Colon (tissue), 2 donors: ENCODE measurements around the gene PALLD.

ENCODE experiments used
- FAIRE-seq: peaks from 2 replicates; lab custom pipeline; 2012; peaks lifted over from hg19 to GRCh38; lab: Jason Lieb, UNC
- donor health status: control.
- donor health status: control.

Gene PALLD

DNA sequence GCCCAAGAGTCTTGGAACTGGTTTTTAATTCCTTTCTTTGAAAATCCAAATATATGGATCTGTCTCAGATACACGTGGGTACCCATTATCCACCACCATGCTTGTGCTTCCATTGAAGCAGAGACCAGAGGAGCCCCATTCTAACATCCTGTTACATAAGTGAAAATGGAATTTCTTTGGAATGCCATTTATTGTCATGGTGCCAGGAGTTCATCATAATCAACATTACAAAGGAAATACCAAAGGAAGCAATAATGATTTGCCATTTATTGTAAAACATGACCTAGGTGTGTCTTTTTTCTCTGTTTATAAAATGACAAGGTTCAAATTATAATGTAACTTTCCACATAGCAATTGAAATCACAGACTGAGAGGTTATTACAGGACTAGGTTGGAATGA is 61.7 kb downstream of the PALLD start:
- FAIRE-seq = no peak

DNA sequence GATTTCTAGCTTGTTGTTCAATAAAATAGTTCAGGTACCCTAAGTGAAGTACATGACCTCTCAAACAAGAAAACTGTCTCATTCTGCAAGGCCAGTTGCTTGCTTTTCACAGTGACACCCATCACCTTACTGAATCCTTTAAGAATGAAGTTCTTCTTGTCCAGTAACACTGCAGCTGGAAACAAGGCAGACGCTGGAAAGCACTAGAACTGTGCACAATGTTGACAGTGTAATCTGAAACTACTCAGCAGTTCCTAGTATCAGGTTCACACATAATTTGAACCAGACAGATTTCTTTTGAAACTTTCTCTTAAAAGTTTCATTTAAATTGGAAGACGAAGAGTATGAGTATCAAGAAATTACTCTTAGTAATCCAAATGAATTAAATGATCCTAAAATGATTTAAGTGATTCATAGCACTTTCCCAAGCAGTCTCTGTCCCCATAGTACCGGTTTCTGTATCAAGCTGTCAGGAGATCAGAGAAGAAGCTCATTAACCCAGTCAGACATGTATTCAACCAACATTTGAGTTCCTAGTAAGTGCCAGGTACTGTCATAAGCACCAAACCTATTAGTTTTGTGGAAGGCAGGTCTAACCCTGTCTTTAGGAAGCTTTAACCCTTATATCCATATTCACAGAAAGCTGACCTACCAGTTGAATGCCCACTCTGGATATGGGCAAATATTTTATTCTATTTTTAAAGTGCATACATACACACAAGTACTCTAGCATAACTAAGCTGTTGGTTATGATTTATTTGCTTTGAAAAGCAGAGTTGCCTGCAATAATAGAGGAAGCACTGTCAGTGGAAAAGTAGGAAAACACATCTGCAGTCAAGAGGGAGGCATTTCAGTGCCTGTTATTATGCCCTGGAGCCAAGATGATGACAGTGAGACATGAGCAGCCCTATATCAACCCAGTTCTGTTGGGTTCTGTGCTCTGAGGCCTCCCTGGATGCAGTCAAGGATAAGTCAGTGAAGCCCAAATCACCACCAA is 63.6 kb downstream of the PALLD start:
- FAIRE-seq = no peak

DNA sequence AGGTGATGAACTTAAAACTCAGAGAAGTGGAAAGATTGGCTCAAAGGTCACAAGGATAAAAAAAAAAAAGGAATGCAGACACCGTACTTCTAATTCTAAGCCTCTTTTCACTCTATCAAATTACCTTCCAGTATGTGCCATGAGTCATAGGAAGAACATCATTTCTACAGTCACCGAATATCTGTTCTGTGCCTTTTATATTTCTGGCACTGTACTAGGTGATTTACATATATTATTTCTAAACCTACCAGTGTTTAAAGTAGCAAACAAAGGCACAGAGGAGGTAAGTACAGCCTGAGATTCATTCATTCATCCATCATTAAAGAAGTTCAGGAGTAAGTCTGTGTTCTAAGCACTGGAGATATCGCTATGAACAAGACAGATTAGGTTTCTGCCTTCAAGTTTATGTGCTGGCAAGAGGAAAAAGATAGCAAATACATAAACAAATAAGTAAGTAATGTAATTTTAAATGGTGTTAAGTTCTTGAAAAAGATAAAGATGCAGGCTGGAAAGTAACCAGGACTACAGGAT is 65.3 kb downstream of the PALLD start:
- FAIRE-seq = no peak

DNA sequence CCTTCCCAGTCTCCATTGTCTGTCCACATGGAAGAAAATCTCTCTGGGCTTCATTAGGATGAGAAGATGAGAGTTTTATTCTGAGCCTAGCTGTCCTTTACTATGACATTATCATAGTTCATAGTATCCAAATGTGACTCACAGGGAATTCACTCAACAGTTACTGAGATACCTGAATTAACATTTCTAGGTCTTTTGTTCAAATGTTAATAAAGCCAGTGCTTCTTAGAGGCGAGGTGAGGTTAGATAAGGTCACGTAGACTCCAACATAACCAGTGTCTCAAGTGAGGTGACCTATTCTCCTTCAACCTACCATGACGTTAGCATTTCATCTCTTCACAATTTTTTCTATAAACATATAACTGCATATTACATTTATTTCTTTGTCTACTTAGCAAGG is 67.2 kb downstream of the PALLD start:
- no peak for FAIRE-seq

DNA sequence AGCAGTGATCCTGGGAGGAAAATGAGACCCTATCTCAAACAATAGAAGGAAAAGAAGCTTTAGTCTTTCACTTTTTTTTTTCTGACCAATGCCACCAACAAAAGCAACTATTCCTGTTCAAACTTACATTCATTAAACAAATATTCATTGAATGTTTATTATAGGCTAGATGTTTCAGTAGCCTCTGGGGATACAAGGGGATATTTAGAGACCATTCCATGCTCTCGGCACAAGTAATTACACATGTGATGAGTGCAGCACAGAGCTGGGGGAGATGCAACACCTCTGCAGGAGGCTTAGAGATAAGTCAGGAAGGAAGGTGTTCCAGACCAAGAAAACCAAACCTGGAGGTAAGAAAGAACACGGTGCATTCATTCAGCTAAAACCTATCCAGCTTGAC is 68.3 kb downstream of the PALLD start:
- FAIRE-seq = no peak

DNA sequence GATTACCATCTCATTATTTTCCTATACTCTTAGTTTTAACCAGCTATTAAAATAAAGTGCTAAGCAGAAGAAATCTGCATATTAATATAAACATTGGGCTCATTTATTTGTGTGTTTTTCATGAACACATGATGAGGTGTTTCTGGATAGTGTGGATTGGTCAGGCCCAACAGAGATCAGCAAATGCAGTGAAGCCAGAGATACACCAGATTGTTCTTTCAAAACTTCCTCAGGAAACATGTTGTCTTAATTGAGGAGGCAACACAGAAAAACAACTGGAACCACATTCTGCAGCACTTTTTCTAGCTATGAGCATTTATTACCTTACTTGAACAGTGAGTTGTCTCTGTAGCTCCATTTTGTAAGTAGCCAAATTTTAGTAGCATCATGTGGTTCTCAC is 69.9 kb downstream of the PALLD start:
- FAIRE-seq = no peak

DNA sequence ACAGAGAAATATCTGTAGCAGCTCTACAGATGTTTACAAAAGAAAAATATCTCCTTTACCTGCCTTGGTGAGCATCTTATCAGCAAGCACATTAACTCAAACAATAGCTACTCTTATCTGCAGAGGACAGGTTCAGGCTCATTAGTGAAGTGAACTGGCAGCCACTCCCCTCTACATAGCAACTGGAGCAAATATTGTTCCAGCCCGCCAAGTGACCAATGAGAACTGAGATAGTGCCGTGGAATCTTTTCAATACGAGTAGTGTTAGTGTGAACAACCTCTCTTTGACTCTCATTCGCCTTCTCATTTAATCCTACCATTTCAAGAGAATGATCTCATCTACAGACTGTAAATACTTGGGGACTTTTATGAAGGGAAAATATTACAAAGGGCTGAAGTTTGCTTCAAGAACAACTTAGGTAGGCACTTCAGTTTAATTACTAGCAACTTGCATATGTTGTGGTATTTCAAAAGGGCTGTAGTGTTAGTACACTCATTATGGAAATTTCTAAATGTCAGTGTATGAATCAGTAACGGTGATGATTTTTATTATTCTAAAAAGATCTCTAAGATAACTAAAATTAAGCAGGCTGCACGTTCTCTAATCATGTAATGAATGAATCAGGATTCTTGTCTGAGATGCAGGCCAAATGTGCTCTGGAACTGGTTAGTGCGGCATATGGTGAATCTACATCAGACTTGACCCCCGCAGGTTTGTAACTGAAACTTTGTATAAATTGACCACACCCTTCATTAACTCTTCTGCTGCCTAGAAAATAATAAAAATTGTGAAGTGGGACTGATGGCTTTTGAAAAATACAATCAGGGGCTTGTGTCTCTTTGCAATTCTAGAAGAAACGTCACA is 72.4 kb downstream of the PALLD start:
- peak; percentile 53 for FAIRE-seq

DNA sequence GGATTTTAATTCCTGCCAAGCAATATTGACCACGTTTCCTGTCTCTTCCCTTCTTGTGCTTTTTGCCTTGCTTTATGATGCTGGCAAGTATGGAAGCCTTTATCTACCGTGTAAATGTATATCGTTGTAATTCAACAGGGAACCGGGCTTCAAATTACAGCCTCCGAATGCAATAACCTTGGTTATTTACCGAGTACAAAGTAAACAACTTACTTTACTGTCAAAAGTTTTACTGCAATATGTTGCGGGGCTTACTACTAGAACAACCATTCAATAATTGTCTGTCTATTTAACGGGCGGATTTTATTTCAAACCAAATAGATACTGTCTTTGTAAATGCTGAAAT is 73.1 kb downstream of the PALLD start:
- FAIRE-seq = peak; percentile 43

DNA sequence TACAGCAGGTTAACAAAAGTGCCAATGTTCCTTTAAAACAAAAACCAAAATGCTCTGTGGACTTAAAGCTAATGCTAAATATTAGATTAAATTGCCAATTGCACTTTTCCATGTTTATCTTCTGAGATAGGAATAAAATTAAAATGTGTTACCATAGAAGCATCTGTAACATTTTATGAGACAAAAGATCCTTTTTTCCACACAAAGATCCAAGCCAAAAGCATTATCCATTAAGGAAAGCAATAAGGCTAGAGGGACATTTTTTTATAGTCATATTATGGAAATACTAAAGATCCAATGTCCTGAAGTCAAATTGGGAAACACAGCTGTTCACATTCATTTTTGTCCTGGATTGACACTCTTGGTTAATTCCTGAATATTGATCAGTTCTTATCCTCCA is 73.6 kb downstream of the PALLD start:
- no peak for FAIRE-seq

DNA sequence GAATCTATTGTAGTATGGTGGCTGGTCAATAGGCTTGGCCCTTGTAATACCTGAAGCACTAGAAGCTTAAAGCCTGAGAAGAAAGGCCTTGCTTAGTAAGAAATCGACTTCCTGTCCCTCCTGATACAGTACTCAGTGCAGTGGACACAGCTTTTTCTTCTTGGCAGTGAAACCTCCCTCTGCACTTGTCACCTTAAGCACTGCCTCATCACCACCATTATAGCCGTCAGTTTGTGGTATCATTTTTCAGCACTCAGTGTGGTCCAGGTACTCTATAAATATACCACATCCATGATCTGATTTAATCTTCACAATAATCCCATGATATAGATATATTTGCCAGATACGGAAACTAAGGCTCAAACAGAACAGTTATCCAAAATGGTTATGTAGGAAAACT is 75.2 kb downstream of the PALLD start:
- FAIRE-seq = no peak

DNA sequence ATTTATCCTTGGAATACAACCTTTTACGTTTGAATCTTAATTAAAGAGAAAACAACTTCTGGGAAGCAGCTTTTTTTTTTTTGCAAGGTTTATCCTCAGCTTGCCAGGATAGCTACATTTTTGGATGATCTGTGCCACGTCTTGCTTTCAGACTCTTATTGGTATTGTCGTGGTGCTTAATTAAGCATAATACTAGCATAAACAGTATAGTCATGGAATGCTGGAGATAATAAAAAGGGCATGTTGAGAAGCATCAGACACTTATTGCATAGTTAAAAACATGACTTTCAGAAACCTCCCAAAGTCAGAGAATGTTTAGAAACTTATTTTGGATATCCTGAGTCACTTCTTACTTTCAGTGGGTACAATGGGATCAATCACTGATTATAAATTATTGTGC is 77.0 kb downstream of the PALLD start:
- no peak for FAIRE-seq

DNA sequence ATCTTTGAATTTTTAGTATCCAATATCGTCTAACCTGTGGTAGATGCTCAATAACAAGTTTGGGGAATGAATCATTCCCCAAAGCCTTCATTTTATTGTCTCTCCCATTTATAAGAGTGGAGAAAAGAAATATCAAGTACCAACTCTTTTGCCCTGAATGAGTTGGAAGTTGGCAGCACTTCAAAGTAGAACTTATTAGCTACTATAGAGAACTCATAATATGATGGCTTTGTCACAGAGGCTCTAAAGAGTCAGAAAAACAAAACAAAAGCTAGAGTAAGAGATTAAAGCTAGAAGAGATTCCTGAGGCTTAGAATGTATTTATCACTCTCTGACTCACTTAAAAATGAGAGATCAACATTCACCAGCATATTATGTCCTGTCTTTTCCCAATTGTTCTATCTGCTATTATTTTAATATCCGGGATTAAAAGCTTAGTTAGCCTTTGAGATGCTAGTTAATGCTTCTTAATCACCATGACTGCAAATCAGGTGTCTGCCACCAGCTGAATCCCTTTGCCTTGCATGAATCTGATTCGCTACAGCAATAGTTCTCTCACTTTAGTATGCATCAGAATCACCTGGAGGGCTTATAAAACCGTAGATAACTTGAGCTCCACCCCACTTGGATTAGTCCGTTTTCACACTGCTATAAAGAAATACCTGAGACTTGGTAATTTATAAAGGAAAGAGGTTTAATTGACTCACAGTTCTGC is 77.9 kb downstream of the PALLD start:
- FAIRE-seq = no peak

DNA sequence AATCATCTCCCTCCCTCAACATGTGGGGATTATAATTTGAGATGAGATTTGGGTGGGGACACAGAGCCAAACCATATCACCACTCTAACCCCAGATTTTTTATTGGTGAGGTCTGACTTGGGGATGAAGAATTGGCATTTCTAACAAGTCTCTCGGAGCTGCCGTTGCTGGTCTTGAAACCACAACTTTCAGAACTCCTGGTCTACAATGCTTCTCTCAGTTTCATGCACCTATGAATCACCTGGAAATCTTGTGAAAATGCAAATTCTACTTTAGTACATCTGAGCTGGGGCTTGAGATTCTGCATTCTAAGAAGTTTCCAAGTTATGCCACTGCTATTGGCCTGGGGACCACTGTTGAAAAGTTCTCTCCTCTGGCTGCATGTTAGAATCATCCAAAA is 78.6 kb downstream of the PALLD start:
- no peak for FAIRE-seq

DNA sequence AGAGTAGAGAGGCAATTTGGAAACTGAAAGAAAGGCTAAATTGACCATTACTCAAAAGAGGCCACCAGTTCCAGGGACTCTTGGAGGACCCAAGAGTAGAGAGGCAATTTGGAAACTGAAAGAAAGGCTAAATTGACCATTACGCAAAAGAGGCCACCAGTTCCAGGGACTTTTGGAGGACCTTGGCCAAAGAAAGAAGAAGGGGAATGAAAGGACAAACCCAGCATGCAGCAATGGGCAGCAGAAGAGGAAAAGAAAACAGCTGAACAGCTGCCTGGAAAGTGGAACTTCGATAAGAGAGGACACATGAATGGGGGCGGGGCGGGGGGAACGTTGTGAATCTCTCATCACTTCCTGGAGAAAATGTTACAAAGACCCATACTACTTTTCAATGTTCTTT is 80.8 kb downstream of the PALLD start:
- FAIRE-seq = no peak

DNA sequence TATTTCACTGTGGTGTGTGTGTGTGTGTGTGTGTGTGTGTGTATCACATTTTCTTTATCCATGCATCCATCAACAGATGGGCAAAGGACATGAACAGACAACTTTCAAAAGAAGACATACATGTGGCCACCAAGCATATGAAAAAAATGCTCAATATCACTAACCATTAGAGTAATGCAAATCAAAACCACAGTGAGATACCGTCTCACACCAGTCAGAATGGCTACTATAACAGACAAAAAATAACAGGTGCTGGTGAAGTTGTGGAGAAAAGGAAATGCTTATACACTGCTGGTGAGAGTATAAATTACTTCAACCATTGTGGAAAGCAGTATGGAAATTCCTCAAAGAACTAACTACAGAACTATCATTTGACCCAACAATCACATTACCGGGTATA is 83.4 kb downstream of the PALLD start:
- no peak for FAIRE-seq

DNA sequence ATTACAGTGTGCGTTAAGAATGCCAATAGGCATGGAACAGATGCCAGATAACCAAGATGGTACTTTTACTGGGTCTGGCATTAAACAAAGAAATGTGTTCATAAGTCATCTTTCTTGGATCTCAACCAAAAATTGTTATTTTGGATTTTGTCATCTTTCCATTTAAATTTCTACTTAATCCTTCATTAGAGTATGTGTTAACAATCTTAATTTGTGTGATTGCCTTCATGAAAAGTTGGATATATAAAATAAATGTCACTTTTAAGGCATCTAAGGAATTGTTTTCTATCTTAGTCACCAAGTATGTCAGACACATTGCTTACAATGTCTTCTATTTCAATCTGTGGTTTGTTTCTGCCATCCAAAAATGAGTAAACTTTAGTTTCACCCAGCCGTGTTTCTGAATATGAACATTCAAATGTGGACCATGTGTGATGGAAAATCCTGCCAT is 87.5 kb downstream of the PALLD start:
- FAIRE-seq = no peak

DNA sequence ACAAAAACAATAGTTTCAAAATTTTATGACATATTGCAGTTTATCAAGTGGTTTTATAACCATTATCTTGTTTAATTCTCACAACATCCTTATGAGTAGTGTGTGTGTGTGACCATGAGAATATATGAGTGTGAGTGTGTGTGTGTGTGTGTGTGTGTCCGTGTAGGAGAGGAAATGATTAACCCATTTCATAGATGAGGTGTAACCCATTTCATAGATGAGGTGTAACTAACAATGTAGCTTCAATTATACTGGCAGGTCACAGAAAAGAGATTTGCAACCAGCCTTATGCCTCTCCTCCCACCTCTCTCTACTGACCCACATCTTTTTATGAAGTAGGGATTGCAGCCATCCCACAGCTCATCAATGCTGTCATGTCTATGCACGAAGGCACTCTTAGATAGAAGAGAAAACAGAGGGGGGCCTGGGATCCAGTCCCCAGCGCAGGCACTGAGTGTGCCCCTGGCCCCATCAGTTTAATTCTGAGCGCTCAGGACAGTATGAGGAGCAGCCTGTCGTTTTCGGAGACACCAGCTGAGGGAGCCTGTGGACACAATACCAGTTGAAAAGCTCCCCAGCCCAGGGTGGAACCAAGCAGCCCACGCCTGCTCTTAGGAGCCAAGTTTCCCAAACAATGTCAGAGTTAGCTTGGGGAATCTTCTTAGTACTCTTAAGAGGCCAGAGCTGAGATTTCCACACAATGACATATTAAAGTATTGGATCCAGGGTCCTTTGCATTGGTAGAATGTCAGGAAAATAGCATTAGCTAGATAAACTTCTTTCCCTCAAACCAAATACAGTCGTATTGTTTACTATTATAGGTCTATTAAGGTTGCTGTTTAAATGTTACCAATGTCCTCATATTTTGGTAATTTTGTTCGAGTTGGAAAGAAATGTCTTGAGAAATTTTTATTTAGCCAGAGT is 88.6 kb downstream of the PALLD start:
- FAIRE-seq = no peak

DNA sequence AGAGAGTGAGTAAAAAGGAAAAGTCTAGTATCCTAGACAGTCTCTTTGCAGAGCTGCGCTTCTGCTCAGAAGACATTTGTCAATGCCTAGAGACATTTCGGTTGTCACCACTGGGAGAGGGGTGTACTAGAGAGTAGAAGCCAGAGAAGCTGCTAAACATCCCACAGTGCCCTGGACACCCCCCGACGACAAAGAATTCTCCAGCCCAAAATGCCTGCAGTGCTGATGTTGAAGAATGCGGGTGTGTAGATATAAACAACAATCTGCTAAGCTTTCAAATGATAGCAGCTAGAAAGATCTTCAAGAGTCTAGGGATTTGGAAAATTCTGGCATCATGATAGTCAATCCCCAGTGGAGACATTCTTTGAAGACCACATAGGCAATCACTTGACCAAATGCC is 90.1 kb downstream of the PALLD start:
- FAIRE-seq = no peak

DNA sequence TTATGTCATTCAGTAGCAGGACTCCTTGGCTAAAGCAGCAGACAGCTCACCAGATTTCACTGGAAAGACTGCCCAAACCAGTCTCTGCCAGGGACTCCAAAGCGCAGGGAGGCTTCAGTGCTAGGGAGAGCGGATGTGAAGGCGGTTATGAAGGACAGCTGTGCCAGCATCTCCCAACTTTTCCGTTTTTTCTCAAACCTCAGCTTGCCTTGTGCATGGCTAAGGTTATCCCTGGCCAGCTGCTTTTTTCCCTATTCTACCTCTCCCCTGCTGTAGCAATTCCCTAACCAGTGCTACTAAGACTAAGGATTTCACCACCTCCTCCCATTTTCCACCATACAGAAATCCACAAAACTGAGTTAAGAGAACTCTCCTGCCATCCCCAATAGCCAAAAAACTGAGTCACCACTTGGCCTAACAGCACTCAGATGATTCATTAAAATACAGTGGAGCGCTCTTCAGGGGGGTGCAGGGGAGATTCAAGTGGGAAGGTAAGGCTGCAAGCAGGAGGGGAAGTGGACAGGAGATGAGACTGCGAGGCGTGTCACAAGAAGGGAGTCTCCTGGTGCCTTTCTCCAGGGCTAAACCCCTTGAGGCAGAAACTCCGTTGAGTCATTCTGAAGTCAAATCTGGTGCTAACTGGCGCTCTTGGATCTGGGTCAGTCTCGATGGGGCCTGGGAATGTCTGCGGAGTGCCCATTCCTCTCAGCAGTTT is 90.7 kb downstream of the PALLD start:
- FAIRE-seq = no peak

DNA sequence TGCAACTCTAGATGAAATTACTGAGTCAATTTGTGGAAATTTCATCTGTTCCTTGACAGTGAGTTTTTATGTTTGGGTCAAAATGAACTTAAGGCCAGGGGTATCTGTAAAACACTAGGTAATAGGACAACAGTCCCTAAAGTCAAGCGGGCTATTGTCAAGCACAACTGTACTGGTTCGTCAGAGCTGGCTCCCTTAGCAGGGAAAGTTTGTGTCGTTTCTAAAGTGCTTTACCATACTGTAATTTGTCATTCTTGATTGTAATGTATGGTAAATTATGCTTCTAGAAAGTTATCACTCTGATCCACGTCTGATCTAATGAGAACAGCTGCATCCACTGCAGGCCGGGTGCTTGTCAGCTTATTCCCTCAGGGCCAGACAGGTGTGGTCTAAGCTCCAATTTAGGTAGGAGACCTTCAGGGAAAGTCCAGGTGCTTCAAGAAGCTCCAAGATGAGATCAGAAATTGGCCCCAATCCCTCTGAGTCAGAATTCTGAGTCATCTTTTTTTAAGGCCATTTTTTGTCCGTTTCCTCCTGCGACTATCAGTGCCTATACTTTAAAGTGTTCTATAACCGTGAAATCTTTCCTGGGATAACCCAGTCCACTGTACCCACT is 92.2 kb downstream of the PALLD start:
- FAIRE-seq = no peak
